T-helper 22 cell (primary cell): Measurements from ENCODE around the gene SCAF1.
"Not testable (repeated sequence)": the region's sequence is repeated elsewhere in the genome, so short reads cannot be mapped to it uniquely, and the experiment has no call there.

ENCODE experiments used
- DNase-seq: peaks from one replicate; pipeline ENCODE4 v3.0.0-alpha.2; 2020; ENCODE audit warnings: low read depth

The SCAF1 gene

DNA sequence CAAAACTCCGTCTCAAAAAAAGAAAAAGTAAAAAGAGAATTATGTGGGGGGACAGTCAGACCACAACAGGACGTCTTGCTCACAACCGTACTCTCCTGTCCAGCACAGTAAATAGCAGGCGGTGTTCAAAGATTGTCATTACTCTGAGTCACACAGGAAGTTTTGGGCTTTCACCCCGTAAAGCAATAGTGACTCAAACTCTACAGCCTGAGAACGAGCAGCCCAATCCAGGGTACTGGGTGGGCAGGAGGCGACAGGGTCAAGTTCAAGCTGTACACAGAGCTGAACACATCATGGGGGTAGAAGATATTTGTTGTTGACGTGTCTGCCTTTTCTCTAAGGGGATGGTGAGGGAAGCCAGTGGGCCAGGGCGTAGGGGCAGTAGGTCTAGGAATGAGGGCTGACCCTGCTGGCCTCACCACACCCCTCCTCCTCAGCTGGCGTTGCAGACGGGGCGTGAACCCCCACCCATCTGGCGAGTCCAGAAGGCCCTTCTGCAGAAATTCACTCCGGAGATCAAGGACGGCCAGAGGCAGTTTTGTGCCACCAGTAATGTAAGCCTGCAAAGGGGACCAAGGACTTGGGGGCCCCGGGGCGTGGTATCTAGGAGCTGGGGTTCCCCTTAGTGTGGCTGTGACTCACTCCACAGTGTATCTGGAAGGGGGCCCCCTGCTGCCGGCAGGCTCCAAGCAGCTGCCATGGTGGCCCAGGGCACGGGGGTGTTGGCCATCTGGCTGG is 27.7 kb upstream of the SCAF1 start:
- no peak for DNase-seq

DNA sequence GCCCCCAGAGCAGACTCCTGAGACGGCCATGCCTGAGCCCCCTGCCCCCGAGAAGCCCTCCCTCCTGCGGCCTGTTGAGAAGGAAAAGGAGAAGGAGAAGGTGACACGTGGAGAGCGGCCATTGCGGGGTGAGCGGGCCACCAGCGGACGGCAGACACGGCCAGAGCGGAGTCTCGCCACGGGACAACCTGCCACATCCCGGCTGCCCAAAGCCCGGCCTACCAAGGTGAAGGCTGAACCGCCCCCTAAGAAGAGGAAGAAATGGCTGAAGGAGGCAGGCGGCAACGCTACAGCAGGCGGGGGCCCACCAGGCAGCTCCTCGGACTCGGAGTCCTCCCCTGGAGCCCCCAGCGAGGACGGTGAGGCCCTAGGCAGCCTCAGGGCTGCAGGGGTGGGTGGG is 26.1 kb upstream of the SCAF1 start:
- DNase-seq, result no peak

DNA sequence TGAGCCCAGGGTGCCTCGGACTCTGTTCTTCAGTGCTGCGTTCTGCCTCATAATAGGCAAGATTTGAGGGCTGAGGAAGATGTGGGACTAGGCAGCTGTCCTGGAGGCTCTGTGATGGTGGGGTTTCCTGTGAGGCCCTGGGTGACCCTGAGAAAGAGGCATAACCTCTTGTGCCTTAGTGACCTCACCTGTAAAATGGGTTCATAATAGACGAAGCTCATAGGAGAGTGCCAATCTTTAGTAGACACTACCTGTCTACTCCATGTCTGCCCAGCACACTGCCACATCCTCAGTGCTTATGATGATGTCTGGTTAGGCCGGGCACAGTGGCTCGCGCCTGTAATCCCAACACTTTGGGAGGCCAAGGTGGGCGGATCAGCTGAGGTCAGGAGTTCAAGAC is 25.5 kb upstream of the SCAF1 start:
- no peak for DNase-seq

DNA sequence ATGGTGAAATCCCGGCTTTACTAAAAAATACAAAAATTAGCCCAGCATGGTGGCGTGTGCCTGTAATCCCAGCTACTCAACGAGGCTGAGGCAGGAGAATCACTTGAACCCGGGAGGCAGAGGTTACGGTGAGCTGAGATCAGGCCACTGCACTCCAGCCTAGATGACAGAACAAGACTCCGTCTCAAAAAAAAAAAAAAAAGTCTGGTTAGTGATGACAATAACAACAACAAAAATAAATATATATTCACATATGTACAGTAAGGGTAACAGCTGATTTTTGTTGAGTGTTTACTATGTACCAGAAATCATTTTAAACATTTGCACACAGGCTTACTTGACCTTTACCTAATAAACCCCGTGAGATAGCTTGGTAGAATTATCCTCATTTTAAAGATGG is 25.1 kb upstream of the SCAF1 start:
- DNase-seq, result no peak

DNA sequence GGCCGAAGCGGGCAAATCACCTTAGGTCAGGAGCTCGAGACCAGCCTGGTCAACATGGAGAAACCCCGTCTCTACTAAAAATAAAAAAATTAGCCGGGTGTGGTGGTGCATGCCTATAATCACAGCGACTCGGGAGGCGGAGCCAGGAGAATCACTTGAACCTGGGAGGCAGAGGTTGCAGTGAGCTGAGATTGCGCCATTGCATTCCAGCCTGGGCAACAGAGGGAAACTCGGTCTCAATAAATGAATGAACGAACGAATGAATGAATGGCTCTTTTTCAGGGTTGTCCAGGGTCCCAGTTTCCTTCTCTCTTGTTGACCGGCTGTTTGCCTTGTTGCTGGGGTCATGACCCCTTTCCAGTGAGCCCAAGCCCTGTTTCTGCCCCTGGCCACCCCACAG is 24.1 kb upstream of the SCAF1 start:
- not testable (repeated sequence) for DNase-seq

DNA sequence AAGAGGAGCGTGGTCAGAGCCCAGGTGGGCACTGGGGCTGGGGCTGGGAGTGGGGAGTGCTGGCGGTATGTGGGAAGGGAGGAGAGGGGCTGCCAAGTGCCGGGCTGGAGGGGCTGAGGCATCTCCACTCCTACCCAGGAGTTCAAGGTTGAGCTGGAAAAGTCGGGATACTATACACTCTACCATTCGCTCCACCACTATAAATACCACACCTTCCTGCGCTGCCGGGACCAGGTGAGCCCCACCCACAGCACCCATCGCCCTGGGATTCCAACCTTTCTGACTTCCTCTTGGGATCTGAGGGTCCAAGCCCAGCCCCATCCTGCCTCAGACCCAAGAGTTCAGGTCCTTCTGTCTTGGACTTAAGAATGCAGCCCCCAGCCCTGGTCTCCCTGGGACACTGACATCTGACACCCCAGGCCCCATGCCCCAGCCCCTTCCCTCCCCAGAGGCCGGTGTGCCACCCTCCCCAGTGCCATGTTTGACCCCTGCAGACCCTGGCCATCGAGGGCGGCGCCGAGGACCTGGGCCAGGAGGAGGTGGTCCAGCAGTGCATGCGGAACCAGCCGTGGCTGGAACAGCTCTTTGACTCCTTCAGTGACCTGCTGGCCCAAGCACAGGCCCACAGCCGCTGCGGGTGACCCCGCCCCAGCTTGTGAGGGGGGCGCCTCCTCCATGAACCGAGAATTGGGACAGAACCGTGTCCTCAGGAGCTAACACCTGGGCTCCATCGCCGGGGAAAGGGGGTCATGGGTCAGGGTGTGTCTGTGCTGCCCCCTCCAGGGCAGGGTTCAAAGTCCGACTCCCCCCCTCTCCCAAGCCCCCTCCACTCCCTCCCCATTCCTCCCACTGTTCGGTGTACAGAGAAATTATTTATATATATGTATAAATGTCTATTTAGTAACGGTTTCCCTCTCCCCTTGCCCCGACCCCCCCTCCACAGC is 16.8 kb upstream of the SCAF1 start:
- no peak for DNase-seq

DNA sequence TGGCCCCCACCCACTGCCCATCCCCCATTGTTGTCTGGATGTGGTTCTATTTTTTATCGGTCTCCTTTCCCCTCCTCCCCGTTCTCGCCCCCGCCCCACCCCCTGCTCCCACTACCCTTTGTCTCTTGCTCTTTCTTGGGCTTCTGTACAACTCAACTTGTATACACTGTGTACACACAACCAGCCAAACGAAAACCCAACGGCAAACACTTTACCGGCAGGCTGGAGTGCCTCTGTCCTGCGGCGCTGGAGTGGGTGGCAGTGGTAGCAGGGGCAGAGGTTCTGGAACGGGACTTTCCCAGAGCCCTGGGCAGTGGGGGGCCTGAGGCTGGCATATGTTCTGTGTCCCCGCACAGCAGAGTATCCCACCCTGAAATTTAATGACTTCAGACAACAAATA is 15.8 kb upstream of the SCAF1 start:
- DNase-seq, result no peak

DNA sequence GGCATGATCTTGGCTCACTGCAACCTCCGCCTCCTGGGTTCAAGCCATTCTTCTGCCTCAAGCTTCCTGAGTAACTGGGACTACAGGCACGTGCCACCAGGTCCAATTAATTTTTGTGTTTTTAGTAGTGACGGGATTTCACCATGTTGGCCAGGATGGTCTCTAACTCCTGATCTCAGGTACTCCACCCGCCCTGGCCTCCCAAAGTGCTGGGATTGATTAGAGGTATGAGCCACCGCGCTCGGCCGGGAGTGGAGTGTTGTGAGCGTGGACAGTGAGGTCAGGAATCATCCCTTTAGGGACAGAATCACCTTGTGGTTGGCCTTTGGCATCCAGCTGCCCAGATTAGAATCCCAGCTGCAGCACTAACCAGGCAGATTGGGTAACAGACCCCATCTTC is 12.3 kb upstream of the SCAF1 start:
- no peak for DNase-seq

DNA sequence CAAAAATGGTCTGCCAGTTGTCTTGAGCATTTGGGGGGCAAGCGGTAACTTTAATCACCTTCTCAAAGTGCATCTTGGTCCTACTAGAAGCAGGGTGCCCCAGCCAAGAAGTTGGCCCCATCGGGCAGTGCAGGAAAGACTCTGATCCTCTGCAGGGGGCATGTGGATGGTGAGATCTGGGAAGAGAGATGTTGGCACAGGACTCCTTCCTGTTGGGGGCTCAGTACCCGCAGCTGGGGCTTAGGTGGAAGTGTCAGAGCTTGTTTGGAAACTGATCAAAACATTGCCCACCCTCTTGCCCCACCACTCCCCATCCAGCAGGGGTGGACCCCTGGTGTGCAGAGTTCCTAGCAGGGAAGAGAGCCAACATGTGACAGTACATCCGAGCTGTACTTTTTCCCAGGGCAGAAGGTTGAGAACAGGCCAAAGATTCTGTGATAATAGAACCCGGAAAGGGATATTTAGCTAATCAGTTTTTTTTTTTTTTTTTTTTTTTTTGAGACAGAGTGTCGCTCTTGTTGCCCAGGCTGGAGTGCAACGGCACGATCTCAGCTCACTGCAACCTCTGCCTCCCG is 10.9 kb upstream of the SCAF1 start:
- no peak for DNase-seq

DNA sequence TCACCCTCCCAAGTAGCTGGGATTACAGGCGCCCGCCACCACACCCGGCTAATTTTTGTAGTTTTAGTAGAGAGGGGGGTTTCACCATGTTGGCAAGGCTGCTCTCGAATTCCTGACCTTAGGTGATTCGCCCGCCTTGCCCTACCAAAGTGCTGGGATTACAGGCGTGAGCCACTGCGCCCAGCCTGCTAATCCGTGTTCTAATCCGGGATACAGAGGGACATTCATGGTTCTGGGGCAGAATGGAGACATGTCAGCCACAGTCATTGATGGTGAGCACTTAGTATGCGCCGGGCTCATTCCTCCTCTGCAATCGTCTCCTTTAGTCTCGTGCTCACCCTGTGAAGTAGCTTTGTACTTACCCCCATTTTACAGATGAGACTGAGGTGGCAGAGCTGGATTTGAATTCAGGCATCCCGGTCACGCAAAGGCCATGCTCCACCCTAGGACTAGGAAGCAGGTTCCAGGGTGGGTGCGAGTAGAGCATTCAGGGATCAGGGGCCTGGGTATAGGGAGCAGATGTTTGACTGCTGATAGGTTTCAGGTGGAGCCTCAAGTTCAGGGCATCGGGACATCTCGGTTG is 10.3 kb upstream of the SCAF1 start:
- DNase-seq, result no peak

DNA sequence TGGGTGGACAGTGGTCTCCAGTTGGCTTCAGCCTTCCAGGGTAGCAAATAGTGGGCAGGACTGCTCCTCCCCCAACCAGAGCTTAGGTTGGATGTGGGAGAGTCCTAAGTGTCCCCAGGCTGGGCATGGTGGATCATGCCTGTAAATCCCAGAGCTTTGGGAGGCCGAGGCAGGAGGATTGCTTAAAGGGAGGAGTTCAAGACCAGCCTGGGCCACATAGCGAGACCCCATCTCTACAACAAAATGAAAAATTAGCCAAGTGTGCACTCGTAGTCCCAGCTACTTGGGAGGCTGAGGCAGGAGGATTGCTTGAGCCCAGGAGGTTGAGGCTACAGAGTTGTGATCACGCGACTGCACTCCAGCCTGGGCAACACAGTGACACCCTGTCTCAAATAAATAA is 9.4 kb upstream of the SCAF1 start:
- DNase-seq, result no peak

DNA sequence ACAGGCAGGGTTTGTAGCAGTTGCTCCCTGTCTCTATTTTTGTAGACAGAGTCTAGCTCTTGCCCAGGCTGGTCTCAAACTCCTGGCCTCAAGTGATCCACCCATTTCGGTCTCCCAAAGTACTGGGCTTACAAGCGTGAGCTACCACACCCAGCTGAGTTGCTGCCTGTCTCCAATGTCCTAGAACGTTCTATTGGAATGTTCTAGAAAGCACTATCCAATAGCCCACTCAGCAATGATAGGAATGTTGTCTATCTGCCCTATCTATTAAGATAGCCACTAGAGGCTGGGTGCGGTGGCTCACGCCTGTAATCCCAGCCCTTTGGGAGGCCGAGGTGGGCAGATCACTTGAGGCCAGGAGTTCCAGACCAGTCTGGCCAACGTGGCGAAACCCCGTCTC is 8.7 kb upstream of the SCAF1 start:
- not testable (repeated sequence) for DNase-seq

DNA sequence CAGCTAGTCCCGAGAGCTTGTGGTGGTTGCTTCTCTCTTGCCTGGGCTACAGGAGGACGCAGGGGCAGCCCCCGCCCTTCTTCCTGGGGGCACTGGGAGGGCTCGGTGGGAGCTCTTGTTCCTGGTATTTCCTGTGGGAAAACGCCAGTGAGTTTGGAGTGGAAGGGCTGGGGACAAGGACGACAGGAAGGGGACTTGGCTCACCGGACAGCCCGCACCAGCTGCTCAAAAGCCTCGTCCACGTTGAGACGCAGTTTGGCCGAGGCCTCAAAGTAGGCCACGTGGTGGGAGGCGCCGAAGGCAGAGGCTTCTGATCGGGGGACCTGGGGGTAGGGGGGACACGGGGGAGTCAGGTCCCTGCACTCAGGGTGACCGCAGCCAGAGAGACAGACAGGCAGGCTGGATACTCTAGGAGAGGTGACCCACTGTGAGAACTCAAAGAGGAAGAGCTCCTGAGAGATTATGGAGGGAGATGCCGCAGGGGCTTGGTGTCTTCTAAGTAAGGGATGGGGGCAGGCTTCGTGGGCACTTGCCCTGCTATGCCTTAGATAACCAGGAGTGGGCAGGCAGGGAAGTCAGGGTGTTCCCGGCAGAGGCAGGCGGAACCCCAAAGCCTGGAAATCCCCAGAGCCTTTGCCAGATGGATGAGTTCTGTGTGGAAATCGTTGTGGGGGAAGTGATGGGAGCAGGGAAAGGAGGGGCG is 6.3 kb upstream of the SCAF1 start:
- no peak for DNase-seq

DNA sequence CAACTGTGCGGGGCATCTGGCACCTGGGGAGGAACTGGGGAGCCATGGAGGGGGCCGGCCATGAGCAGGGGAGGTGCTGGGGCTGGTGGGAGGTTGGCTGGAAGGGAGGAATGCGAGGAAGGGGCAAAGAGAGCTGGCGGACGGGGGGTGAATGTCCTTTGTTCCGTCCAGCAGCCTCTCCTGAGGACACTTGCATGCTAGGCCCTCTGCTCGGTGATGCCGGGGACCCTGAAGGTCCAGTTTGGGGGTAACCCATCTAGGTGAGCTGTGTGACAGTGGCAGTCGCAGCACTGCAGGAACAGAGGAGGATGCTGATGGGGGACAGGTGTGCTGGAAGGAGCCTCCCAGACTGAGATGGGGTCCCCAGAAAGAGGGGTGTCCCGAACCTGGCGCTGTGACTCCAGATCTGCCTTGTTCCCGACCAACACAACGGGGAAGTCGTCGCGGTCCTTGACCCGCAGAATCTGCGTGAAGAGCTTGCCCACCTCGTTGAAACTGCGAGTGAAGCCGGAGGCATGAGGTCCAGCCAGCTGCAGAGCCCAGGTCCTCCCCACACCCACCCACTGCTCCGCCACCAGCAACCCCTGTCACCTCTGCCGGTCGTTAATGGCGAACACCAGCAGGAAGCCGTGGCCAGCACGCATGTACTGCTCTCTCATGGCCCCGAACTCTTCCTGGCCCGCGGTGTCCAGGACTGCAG is 5.6 kb upstream of the SCAF1 start:
- no peak for DNase-seq

DNA sequence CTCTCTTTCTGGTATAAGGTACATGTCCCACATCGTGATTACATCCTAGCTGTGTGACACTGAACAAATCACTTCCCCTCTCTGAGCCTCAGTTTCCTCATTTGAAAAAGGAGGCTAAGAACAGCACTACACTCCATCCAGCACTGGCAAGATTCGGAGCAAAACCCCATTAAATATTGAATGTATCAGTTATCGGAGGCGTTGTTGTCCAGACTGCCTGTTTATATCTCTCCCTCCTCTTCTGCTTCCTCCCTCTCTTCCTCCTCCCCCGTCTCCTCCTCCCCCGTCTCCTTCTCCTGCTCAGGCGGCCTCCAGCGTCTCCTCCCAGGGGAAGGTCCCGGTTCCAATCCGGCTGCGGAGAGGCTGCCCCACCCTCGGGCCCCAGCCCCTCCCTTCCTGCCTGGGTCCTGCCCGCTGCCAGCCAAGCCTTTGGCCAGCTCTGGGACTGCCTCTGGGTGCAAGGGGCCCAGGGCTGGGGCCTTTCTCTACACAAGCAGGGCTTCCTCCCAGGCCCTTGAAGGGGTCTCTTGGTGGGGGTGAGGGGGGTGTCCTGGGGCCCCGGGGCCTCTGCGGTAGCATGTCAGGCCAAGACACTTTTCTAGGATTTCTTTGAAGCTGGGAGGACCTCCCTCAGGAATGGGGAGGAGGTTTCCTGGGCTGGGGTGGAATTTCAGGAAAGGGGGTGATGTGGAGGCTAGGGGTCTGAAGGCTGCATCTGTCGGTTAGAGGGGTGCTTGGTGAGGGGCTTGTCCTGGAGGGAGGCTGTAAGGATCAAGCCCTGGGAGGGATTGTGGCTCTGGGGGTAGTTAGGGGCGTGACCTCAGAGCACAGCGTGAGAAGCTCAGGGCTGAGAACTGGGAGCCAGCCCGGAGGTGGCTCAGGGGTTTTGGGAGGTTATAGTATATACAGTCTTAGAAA is 3.9 kb upstream of the SCAF1 start:
- DNase-seq, result no peak

DNA sequence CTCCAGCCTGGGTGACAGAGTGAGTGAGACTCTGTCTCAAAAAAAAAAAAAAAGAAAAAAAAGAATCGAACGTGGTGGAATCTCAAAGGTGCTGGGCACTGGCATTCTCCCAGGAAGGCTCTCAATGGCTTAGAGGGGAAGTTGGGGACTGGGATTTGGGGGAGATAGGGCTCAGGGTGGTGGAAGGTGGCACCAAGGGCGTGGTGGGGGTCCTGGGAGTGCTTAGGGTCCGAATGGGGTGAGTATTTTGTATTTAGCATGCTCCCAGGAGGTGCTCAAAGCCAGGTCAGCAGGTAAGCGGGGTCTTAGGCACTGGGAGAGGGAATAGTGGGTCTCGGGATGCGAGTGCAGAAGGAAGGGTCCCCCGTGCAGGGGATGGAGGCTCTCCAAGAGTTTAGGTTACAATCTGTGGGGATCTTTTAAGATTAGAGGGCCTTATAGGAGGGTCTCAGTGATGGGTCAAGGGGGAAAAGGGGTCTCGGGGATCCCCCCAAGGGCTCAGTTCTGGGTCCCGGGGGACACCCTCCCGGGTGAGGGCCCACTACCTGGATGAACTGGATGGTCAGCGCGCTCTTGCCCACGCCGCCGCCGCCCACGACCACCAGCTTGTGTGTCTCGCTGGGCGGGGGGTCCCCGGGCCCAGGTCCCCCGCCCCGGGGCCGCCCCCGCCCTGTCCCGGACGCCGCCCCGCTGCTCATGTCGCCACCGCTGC is 2.5 kb upstream of the SCAF1 start:
- no peak for DNase-seq

DNA sequence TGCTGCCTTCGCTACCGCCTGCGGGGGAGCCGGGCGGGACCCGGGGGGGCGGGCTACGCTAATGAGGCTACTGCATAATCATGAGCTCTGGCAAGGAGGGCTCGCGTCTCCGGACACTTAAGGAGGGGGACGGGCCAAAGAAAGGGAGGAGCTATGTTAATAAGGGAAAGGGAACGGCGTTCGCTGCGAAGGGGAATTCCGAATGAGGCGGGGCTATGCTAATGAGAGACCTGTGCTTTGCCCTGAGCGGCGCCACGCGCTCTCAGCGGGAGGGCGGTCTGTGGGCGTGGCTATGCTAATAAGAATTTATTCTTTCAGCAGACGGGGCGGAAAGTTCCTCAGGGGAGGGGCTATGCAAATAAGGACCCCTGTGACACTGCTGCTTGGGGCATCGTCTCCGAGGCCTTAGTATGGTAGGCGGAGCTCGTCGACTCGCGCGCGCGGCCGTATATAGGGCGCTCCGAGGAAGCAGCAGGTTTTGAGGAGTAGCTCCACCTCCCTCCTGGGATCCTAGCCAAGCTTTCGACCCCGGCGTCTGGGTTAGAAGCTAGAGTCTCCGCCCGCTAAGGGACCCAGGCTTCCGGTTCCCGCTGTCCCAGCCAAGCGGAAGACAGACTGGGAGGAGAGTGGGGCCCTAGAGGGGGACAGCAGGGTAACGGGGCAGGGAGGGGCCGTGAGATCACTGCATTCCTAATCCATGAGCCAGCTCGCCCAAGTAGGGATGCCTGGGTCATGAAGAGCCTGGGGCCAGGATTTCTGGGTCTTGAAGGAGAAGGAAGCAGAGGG is 1.7 kb upstream of the SCAF1 start, which contains the start of gene RRAS:
Gene RRAS (minus strand): TSS at position 31 of the 786 bp plus-strand sequence. CDS start 45 bp downstream, outside the sequence.
- peak; percentile 100 for DNase-seq

DNA sequence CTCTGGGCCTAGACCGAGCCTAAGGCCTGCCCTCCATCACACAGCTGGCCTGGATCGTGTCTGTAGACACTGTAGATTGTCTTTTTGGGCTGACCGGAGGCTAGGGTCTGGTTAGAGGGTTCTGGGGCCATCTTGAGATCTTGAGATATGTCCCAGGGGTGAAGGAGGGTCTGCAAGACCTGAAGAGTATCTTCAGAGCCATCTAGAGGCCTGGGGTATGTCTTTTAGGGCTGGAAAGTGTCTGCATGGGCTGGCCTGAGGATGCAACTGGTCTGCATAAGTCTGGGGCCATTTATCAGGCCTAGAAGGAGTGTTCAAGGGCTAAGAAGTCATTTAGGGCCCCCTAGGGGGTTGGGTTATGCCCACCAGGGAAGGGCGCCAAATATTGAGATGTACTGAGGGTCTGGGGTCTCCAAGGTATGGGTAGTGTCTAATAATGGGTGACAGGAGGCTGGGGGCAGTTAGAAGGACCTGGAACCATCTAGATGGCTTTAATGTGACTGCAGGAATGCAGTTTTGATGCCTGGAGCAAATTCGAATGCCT is 555 bp downstream of the SCAF1 start:
- no peak for DNase-seq
